Body of pancreas (tissue), 4 donors: ENCODE data around the gene TGIF2. TPM values are rescaled to one million over a fixed set of nuclear protein-coding genes. Genes with fewer than 3 reads are reported as not detected.

Experiments used
- ATAC-seq: fragments of 150-250 bp; one replicate; pipeline ENCODE4 v1.9.1; 2016
- DNase-seq, 4 donors: peaks; one replicate each; pipeline ENCODE4 v3.0.0-alpha.2; 2019
- H3K27ac ChIP-seq, 4 donors: fragments of 200-600 bp; sonication (generic); 1 replicate in 3 of 4; 2 replicates in 1 of 4; pipeline versions ENCODE4 v1.5.1 to v1.6.1; 2016 to 2019; ENCODE audit warnings: mild to moderate bottlenecking in 1 of 4, mixed read lengths in 1 of 4, moderate library complexity in 1 of 4
- H3K27me3 ChIP-seq, 2 donors: fragments of 200-600 bp; sonication (generic); one replicate each; pipeline ENCODE4 v1.6.0; 2016; ENCODE audit warnings: mild to moderate bottlenecking in 1 of 2
- H3K36me3 ChIP-seq, 2 donors: fragments of 200-600 bp; sonication (generic); replicated peaks in 1 of 2; 2 replicates each; pipeline ENCODE4 v1.5.1; 2016; ENCODE audit warnings: low read depth in 2 of 2; ENCODE audit not compliant: insufficient read depth in 1 of 2
- H3K4me1 ChIP-seq: fragments of 200-600 bp; sonication (generic); one replicate; pipeline ENCODE4 v1.6.0; 2016
- H3K4me3 ChIP-seq, 2 donors: fragments of 200-600 bp; sonication (generic); 1 replicate in 1 of 2; 2 replicates in 1 of 2; pipeline ENCODE4 v1.5.1; 2016 to 2019
- H3K9me3 ChIP-seq, 3 donors: fragments of 200-600 bp; sonication (generic); 1 replicate in 2 of 3; 2 replicates in 1 of 3; pipeline ENCODE4 v1.5.1; 2016
- POLR2A ChIP-seq, 3 donors: fragments of 450-650 bp; IDR thresholded peaks; one replicate each; pipeline ENCODE4 v1.6.1; 2016; ENCODE audit warnings: antibody characterized with exemption in 3 of 3, mild to moderate bottlenecking in 2 of 3
- WGBS, 2 donors: methylation state at CpG; one replicate each; pipeline ENCODE4 v1.1.5; 2017; 5-methylcytosine and 5-hydroxymethylcytosine counted together
- intact Hi-C: fragments of 100-400 bp; cut with DNase I; formaldehyde crosslinking; loops from one replicate; pipeline ENCODE4 v1.15.1; 2023
- total RNA-seq, 2 donors: library from RNA; depleted of rRNA; stranded (reverse); fragments of >200 nt; gene quantifications; one replicate each; pipeline ENCODE4 v1.1.0, GENCODE V29; 2016
- TF ChIP-seq, protein P1 (sequence below), 7 experiments: fragments of 450-650 bp in 4 of 7; fragments of 200-600 bp in 3 of 7; sonication (generic) in 3 of 7; IDR thresholded peaks; one replicate each; pipeline ENCODE4 v1.5.1; 2016 to 2019; ENCODE audit warnings: antibody characterized with exemption in 7 of 7

The TGIF2 gene
- total RNA-seq, 2 donors from 2014 or later, result 15.2 to 18.7 TPM

DNA sequence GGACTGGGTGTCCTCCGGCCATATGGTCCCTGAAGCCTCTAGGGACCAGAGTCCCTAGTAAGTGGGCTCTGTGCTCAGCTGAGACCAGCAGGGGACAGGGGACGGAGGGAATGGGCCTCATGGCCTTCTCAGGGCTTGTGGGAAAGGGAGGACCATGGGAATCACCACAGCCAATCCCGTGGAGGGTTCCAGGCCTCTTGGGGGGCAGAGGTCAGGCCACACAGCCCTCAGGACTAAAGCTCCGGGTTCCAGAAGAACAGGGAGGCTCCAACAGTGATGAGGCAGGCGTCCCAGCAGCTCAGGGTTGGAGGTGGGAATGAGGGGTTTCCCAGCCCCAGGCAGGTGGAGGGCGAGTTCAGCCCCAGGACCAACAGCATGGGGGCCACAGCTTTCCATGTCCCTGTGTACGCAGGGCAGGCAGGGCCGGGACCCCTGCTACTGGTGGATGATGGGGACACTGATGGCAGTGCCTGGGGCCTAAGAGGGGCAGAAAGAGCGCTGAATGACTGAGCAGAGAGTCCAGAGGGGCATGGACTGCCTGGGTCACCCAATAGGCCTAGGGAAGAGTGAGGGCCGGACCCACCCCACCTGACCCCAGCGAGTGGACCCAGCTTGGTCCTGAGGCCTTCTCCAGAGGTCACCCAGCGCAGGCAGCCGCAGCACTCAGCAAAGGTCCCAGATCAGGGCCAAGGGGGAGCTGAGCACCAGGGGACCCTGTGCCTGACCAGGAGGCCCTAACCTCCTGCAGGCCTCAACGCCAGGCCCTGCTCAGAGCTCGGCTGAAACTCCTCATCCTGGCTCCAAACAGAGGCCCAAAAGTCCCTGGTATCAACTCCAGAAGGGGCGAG is 23.2 kb upstream of the TGIF2 start:
- DNase-seq (no peak), ATAC-seq (peak; percentile 9)
- H3K4me1 ChIP-seq, result no peaks in the 10 kb centered on the region
- H3K9me3 ChIP-seq, result no peaks in the 10 kb centered on the region
- intact Hi-C loops, result no loop called here
- 60 to 72% methylated on average over 1 to 16 of the region's 16 CpGs for WGBS, 2 donors
- H3K27ac ChIP-seq, result no peak overlapping the region
- H3K27me3 ChIP-seq, result no peaks in the 10 kb centered on the region
- H3K4me3 ChIP-seq, result no peak overlapping the region
- no peaks in the 10 kb centered on the region for H3K36me3 ChIP-seq
- TF ChIP-seq, protein P1, sequence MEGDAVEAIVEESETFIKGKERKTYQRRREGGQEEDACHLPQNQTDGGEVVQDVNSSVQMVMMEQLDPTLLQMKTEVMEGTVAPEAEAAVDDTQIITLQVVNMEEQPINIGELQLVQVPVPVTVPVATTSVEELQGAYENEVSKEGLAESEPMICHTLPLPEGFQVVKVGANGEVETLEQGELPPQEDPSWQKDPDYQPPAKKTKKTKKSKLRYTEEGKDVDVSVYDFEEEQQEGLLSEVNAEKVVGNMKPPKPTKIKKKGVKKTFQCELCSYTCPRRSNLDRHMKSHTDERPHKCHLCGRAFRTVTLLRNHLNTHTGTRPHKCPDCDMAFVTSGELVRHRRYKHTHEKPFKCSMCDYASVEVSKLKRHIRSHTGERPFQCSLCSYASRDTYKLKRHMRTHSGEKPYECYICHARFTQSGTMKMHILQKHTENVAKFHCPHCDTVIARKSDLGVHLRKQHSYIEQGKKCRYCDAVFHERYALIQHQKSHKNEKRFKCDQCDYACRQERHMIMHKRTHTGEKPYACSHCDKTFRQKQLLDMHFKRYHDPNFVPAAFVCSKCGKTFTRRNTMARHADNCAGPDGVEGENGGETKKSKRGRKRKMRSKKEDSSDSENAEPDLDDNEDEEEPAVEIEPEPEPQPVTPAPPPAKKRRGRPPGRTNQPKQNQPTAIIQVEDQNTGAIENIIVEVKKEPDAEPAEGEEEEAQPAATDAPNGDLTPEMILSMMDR (IDR thresholded peaks at IDR 0.05), result no peak
- no peak for TF ChIP-seq POLR2A (IDR thresholded peaks at IDR 0.05)

DNA sequence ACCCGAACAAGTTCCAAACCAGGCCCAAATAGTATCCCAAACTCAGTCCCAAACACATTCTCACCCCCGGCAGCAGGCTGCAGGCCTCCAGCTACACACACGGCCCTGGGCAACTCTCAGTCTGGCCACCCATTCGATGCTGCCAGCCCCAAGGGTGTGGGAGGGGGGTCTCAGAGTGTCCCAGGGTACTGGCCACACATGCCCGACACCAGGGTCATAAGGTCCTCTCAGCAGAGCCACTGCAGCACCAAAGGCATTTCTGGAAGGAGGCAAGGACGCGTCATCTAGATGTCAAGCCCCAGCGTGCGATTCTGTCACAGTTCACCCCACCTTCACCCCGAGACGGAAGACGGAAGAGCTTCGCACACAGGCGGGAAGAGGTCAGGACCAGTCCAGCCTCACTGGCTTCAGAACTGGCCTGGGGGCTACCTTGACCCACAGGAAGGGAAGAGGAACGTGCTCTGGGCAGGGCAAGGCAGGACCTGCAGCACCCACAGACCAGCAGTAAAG is 22.6 kb upstream of the TGIF2 start:
- H3K36me3 ChIP-seq, result no peaks in the 10 kb centered on the region
- H3K4me1 ChIP-seq, result no peaks in the 10 kb centered on the region
- no peak for DNase-seq
- H3K4me3 ChIP-seq, result no peak overlapping the region
- ATAC-seq, result no peak
- H3K27me3 ChIP-seq, result no peaks in the 10 kb centered on the region
- no peaks in the 10 kb centered on the region for H3K9me3 ChIP-seq
- 70 to 78% methylated on average over 9 to 12 of the region's 15 CpGs for WGBS, 2 donors
- intact Hi-C loops, result no loop called here
- TF ChIP-seq, protein P1 (IDR thresholded peaks at IDR 0.05), result no peak
- no peak for TF ChIP-seq POLR2A (IDR thresholded peaks at IDR 0.05)
- no peak overlapping the region for H3K27ac ChIP-seq

DNA sequence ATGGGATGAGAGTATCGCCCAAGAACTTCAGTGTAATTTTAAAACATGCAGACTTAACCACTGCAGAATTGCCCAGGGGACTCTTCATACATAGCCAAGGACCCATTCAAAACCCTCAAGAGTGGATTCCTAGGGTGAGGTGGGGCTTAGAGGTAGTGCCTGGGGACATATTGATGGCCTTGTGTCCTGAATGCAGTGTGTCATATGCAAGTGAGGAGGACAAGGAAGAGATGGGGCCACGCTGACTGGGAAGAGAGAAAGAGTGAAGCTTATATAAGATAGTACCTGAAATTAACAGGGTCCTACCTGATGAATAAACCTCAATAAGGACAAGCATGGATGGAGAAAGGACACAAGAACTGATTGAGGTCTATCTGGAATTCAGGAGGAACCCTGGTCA is 18.1 kb upstream of the TGIF2 start:
- no peak for ATAC-seq
- intact Hi-C loops, result loop anchor here (5.0 kb wide), 1 partner anchor 37 kb away; no protein-coding TSS in a partner anchor
- Histone ChIP-seq H3K27ac (no peak overlapping the region), H3K27me3 (no peaks in the 10 kb centered on the region), H3K9me3 (no peaks in the 10 kb centered on the region), H3K4me1 (peaks cover 7% of the 10 kb centered on the region), H3K4me3 (no peak overlapping the region), H3K36me3 (no peaks in the 10 kb centered on the region)
- DNase-seq, result no peak
- 76 to 93% methylated on average over 2 of the region's 2 CpGs for WGBS, 2 donors
- TF ChIP-seq POLR2A (IDR thresholded peaks at IDR 0.05), result no peak
- TF ChIP-seq, protein P1 (IDR thresholded peaks at IDR 0.05), result no peak

DNA sequence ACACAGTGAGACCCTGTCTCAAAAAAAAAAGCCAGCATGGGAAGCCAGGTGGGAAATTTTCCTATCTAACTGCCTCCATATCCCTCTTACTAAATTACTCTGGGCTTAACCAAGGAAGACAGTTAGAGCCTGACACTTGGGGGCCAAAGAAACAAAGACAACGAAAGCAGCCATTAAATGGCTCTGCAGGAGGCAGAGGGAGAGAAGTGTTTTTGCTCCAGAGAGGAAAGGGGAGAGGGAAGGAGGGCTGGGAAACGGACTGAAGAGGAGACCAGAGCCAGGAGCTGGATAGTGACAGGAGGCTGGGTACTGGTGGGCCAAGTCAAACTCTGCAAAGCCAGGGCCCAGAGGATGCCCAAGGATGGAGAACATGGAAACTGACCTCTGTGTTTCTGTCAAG is 10.7 kb upstream of the TGIF2 start:
- no peak for DNase-seq
- no peaks in the 10 kb centered on the region for H3K27me3 ChIP-seq
- TF ChIP-seq, protein P1 (IDR thresholded peaks at IDR 0.05), result no peak
- no peak for TF ChIP-seq POLR2A (IDR thresholded peaks at IDR 0.05)
- no peaks in the 10 kb centered on the region for H3K9me3 ChIP-seq
- WGBS, 2 donors, result 75 to 78% methylated on average over 2 of the region's 2 CpGs
- no peak for ATAC-seq
- H3K4me3 ChIP-seq, result no peak overlapping the region
- no peaks in the 10 kb centered on the region for H3K36me3 ChIP-seq
- H3K27ac ChIP-seq, result no peak overlapping the region
- no peaks in the 10 kb centered on the region for H3K4me1 ChIP-seq
- intact Hi-C loops, result no loop called here
